Peyer's patch (tissue), 4 donors: ENCODE data around the gene LGI1.

ENCODE experiments used
- CTCF ChIP-seq, 6 experiments: fragments of 450-650 bp in 4 of 6; fragments of 200-600 bp in 2 of 6; sonication (generic) in 1 of 6; IDR thresholded peaks; one replicate each; pipeline ENCODE4 v1.5.1; 2017 to 2019; ENCODE audit warnings: antibody characterized with exemption in 6 of 6, mild to moderate bottlenecking in 3 of 6, moderate library complexity in 1 of 6
- POLR2A ChIP-seq, 2 donors: fragments of 450-650 bp; IDR thresholded peaks; one replicate each; pipeline ENCODE4 v1.5.1; 2017; ENCODE audit warnings: antibody characterized with exemption in 2 of 2, mild to moderate bottlenecking in 2 of 2, moderate library complexity in 2 of 2

DNA sequence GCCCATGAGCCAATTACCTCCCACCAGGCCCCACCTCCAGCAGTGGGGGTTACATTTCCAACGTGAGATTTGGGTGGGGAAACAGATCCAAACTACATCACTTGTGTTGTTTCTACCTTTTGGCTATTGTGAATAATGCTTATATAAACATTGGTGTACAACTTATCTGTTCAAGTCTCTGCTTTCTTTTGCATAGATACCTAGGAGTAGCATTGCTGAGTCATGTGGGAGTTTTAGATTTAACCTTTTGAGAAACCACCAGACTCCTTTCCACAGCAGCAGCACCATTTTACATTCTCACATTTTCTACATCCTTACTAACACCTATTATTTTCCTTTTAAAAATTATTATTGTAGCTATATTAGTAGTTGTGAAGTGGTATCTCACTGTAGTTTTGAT is 41.0 kb upstream of the LGI1 start:
- TF ChIP-seq CTCF (IDR thresholded peaks at IDR 0.05) (no peak), POLR2A (IDR thresholded peaks at IDR 0.05) (no peak)
